GM18517 (cell line): ENCODE measurements around the gene MRTFA.
"Not testable (repeated sequence)": the region's sequence is repeated elsewhere in the genome, so short reads cannot be mapped to it uniquely, and the experiment has no call there.

ENCODE experiments used
- ATAC-seq: cut with Tn5 transposase; IDR thresholded peaks from one replicate; pipeline ENCODE4 v1.9.1; 2021; ENCODE audit warnings: mild to moderate bottlenecking, moderate library complexity; ENCODE audit not compliant: unreplicated experiment

MRTFA gene

GRCh38 chr22:40403651-40404050 is 232.9 kb downstream of the MRTFA start:
- no peak for ATAC-seq

- no peak for ATAC-seq
Measured at GRCh38 chr22:40403141-40403540, 233.4 kb downstream of the MRTFA start.

GRCh38 chr22:40401981-40402406 is 234.5 kb downstream of the MRTFA start:
- no peak for ATAC-seq

GRCh38 chr22:40401532-40401931 is 235.0 kb downstream of the MRTFA start:
- no peak for ATAC-seq

- no peak for ATAC-seq
Measured at GRCh38 chr22:40400159-40400558, 236.4 kb downstream of the MRTFA start.

GRCh38 chr22:40399621-40400020 is 236.9 kb downstream of the MRTFA start:
- ATAC-seq = no peak

- no peak for ATAC-seq
Measured at GRCh38 chr22:40397396-40397795, 239.1 kb downstream of the MRTFA start.

- no peak for ATAC-seq
Measured at GRCh38 chr22:40396882-40397281, 239.6 kb downstream of the MRTFA start.

- no peak for ATAC-seq
Measured at GRCh38 chr22:40395607-40396006, 240.9 kb downstream of the MRTFA start.

- ATAC-seq = no peak
Measured at GRCh38 chr22:40394607-40395006, 241.9 kb downstream of the MRTFA start.

- no peak for ATAC-seq
Measured at GRCh38 chr22:40392618-40393017, 243.9 kb downstream of the MRTFA start.

GRCh38 chr22:40391417-40391816 is 245.1 kb downstream of the MRTFA start:
- no peak for ATAC-seq

GRCh38 chr22:40388231-40388630 is 248.3 kb downstream of the MRTFA start:
- ATAC-seq = no peak

GRCh38 chr22:40387746-40388145 is 248.8 kb downstream of the MRTFA start:
- no peak for ATAC-seq

- ATAC-seq = no peak
Measured at GRCh38 chr22:40385036-40385782, 251.3 kb downstream of the MRTFA start.

- no peak for ATAC-seq
Measured at GRCh38 chr22:40383905-40384304, 252.6 kb downstream of the MRTFA start.

GRCh38 chr22:40381461-40381860 is 255.1 kb downstream of the MRTFA start:
- ATAC-seq = no peak

GRCh38 chr22:40378448-40378847 is 258.1 kb downstream of the MRTFA start:
- ATAC-seq = not testable (repeated sequence)

- no peak for ATAC-seq
Measured at GRCh38 chr22:40377931-40378330, 258.6 kb downstream of the MRTFA start.

GRCh38 chr22:40376149-40376548 is 260.4 kb downstream of the MRTFA start:
- ATAC-seq = no peak

GRCh38 chr22:40374567-40374966 is 262.0 kb downstream of the MRTFA start:
- ATAC-seq = no peak

- no peak for ATAC-seq
Measured at GRCh38 chr22:40368836-40369235, 267.7 kb downstream of the MRTFA start.

- ATAC-seq = no peak
Measured at GRCh38 chr22:40368016-40368415, 268.5 kb downstream of the MRTFA start.
